GM12891 (cell line): ENCODE data around the gene PDGFC.

Experiments used
- DNase-seq: peaks from one replicate; pipeline ENCODE4 v3.0.0; 2011; ENCODE audit warnings: low spot score; ENCODE audit not compliant: insufficient read length
- FAIRE-seq: peaks from 2 replicates; lab custom pipeline; 2011; peaks lifted over from hg19 to GRCh38; lab: Jason Lieb, UNC
- PAX5 ChIP-seq: IDR thresholded peaks from 2 replicates; pipeline ENCODE4 v1.6.1; 2011; ENCODE audit warnings: low read length, moderate library complexity, mild to moderate bottlenecking; ENCODE audit not compliant: insufficient read depth, severe bottlenecking
- POLR2A ChIP-seq: IDR thresholded peaks from 2 replicates; pipeline ENCODE4 v1.6.1; 2011; ENCODE audit warnings: low read depth, low read length, control low read depth
- POLR2AphosphoS5 ChIP-seq: IDR thresholded peaks from 2 replicates; pipeline ENCODE4 v1.6.1; 2011; ENCODE audit warnings: low read depth, low read length, control low read depth
- POU2F2 ChIP-seq: IDR thresholded peaks from 2 replicates; pipeline ENCODE4 v1.6.1; 2011; ENCODE audit warnings: low read depth, mild to moderate bottlenecking, control low read depth, low read length, moderate library complexity
- SPI1 ChIP-seq: IDR thresholded peaks from 2 replicates; pipeline ENCODE4 v1.6.1; 2011; ENCODE audit warnings: low read depth, low read length, control low read depth
- TAF1 ChIP-seq: IDR thresholded peaks from 2 replicates; pipeline ENCODE4 v1.6.1; 2011; ENCODE audit warnings: low read depth, low read length, control low read depth

The PDGFC gene

GRCh38 chr4:156865451-156865850 is 106.1 kb downstream of the PDGFC start:
- TF ChIP-seq POLR2AphosphoS5 (no peak), TAF1 (no peak), POU2F2 (no peak), SPI1 (no peak), POLR2A (no peak)
- FAIRE-seq = no peak

GRCh38 chr4:156858071-156858470 is 113.5 kb downstream of the PDGFC start:
- TF ChIP-seq POU2F2 = no peak
- TF ChIP-seq POLR2A = no peak
- no peak for TF ChIP-seq SPI1
- no peak for TF ChIP-seq PAX5
- no peak for TF ChIP-seq POLR2AphosphoS5
- no peak for TF ChIP-seq TAF1
- DNase-seq = no peak
- no peak for FAIRE-seq

More at GRCh38 chr4:156865451-156865850, 106.1 kb downstream of the PDGFC start:
- no peak for DNase-seq

GRCh38 chr4:156838761-156839160 is 132.8 kb downstream of the PDGFC start:
- TF ChIP-seq POLR2A (no peak), POU2F2 (no peak), PAX5 (no peak), TAF1 (no peak), POLR2AphosphoS5 (no peak), SPI1 (no peak)
- no peak for FAIRE-seq
- DNase-seq = no peak

DNA sequence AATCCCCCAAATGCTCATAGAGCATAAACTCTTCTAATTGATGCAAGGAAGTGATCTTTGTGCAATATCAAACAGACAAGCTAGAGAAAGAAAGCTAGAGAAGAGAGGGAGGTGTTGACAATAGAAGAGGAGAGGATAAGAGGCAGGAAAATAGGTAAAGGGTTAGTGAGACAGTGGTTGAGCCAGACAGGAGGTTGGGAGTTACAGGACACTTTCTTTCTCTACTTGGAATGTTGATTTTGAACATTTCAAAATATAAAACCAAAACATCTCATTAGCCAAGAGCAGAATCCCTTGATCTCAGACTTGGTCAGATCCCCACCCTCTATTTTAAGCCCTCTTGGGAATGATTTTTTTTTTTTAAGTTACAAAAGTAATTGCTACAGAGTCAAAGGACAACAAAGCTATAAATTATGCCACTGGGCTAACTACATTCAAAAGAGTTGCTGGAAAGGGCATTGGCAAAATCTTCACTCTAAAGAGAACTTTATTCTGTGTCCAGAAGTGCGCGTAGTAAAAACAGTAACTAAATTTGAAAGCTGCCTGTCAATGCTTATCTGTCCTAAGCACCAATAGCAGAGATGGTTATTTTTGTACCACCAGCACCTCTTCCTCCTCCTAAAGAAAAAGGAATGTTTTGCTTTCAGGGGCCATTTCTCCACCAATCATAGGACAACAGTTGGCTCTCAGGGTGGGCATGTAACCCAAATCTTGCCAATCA is 133.8 kb downstream of the PDGFC start:
- TF ChIP-seq POU2F2 (no peak), TAF1 (no peak), SPI1 (no peak)
- FAIRE-seq = no peak

GRCh38 chr4:156832886-156833285 is 138.7 kb downstream of the PDGFC start:
- DNase-seq (no peak), FAIRE-seq (no peak)
- no peak for TF ChIP-seq SPI1
- no peak for TF ChIP-seq POLR2A
- TF ChIP-seq TAF1 = no peak
- no peak for TF ChIP-seq PAX5
- TF ChIP-seq POU2F2 = no peak
- no peak for TF ChIP-seq POLR2AphosphoS5

More for the DNA sequence above, 133.8 kb downstream of the PDGFC start:
- DNase-seq = no peak

DNA sequence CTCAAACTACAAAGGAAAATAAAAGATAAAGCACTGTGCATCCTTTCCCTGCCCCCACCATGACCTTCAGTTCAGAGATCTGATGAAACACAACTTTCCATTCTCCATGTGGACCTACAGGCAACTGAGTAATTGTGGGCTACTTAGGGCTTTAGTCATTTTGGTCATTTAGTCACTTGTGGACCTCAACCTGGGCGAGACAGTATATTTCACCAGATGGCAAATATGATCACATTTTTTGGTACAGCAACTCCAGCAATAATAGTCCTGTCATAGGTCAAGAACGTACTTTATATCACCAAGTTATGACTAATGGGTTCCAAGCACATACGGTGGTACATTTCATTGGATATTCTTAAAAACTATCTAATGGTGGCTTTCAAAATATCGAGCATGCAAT is 141.2 kb downstream of the PDGFC start:
- TF ChIP-seq POU2F2 (no peak), POLR2AphosphoS5 (no peak), SPI1 (no peak), PAX5 (no peak), TAF1 (no peak), POLR2A (no peak)
- no peak for FAIRE-seq
- no peak for DNase-seq

GRCh38 chr4:156829201-156829873 is 142.3 kb downstream of the PDGFC start:
- no peak for FAIRE-seq
- no peak for TF ChIP-seq TAF1
- TF ChIP-seq POLR2A = no peak
- no peak for TF ChIP-seq POLR2AphosphoS5
- no peak for TF ChIP-seq SPI1
- no peak for TF ChIP-seq PAX5
- TF ChIP-seq POU2F2 = no peak

GRCh38 chr4:156827519-156827918 is 144.1 kb downstream of the PDGFC start:
- no peak for TF ChIP-seq POU2F2
- FAIRE-seq (no peak), DNase-seq (no peak)

More at GRCh38 chr4:156829201-156829873, 142.3 kb downstream of the PDGFC start:
- no peak for DNase-seq

GRCh38 chr4:156825074-156825473 is 146.5 kb downstream of the PDGFC start:
- DNase-seq (no peak), FAIRE-seq (no peak)

DNA sequence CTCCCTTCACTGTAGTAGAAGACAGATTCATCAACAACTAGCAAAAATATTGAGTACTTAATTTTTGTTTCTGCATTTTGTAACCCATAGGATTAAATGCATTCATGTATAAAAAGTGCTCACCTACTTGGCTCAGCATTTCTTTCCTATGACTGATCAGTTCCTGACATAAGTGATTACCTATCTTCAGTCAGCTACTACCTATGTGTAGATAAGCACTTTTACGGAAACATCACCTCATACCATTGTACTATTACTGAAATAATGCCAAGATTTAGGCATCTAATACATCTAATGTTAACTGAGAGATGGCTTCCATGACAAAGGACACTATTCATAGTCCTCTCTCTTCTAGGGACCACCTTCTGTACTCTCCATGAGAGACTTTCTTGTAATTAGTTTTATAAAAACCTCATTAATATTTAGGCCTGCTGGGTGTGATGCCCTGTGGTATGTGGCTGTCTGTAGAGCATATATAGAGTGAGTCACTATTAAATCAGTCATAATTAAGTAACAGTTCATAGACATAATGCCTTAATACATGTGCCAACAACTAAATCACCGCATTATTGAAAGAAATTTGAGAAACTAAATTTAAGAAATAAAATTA is 147.0 kb downstream of the PDGFC start:
- DNase-seq (no peak), FAIRE-seq (no peak)
- TF ChIP-seq SPI1 = no peak
- no peak for TF ChIP-seq PAX5
- TF ChIP-seq TAF1 = no peak
- TF ChIP-seq POLR2AphosphoS5 = no peak
- no peak for TF ChIP-seq POLR2A
- TF ChIP-seq POU2F2 = no peak

More at GRCh38 chr4:156825074-156825473, 146.5 kb downstream of the PDGFC start:
- TF ChIP-seq SPI1 (no peak), PAX5 (no peak), POU2F2 (no peak), POLR2A (no peak), TAF1 (no peak), POLR2AphosphoS5 (no peak)
